Measurements from ENCODE around the gene METTL26.

METTL26 gene

GRCh38 chr16:668519-669171 lies 32.5 kb upstream of the METTL26 start:
- H3K4me3 ChIP-seq = peak overlapping the region; percentile 96
- TF ChIP-seq, protein P1, sequence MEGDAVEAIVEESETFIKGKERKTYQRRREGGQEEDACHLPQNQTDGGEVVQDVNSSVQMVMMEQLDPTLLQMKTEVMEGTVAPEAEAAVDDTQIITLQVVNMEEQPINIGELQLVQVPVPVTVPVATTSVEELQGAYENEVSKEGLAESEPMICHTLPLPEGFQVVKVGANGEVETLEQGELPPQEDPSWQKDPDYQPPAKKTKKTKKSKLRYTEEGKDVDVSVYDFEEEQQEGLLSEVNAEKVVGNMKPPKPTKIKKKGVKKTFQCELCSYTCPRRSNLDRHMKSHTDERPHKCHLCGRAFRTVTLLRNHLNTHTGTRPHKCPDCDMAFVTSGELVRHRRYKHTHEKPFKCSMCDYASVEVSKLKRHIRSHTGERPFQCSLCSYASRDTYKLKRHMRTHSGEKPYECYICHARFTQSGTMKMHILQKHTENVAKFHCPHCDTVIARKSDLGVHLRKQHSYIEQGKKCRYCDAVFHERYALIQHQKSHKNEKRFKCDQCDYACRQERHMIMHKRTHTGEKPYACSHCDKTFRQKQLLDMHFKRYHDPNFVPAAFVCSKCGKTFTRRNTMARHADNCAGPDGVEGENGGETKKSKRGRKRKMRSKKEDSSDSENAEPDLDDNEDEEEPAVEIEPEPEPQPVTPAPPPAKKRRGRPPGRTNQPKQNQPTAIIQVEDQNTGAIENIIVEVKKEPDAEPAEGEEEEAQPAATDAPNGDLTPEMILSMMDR (IDR thresholded peaks at IDR 0.05) = no peak
- no peak for DNase-seq (ENCODE audit: low spot score)
- H3K27ac ChIP-seq = peak overlapping the region; percentile 77 to 96

DNA sequence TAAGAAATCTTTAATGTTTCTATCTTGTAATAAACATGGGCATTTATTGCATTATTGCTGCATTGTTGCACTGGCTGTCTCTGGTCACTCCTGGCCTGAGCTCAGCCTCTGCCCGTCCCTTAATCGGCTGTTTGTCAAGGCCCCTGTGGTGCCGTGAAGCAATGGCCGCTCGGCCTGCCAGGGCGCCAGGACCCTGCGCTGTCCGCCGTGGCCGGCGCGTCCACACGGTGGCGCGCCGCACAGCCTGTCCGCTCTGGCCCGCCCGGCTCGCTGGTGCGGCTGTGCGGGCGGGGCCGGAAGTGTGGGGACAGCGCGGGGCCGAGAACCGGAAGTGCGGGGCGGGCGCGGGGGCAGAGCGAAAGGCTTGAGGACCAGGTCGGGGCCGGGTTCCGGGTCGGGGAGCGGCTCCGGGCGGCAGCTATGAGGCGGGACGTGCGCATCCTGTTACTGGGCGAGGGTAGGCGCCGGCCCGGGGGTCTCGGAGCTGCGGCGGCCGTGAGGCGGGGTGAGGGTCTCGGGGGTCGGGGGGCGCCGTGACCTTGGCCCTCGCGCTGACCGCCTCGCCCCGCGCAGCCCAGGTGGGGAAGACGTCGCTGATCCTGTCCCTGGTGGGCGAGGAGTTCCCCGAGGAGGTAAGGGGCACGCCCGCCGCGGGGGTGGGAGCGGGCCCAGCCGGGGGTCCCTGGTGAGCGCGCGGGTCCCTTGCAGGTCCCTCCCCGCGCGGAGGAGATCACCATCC lies 31.8 kb upstream of the METTL26 start, which contains the start of gene RHOT2:
TSS of gene RHOT2 (plus strand) at position 353 of the 739 bp plus-strand sequence. CDS start at position 421, 68 bp downstream.
- peak; percentile 94 for DNase-seq (ENCODE audit: low spot score)
- Histone ChIP-seq H3K27ac (peak within 1 kb of the TSS; percentile 77 to 96), H3K4me3 (peak within 1 kb of the TSS; percentile 96)
- TF ChIP-seq, protein P1 (IDR thresholded peaks at IDR 0.05) = peak; percentile 90

- H3K4me3 ChIP-seq = peak overlapping the region; percentile 96
- DNase-seq (ENCODE audit: low spot score) = no peak
These were observed 31.1 kb upstream of the METTL26 start for GRCh38 chr16:667113-667779.

DNA sequence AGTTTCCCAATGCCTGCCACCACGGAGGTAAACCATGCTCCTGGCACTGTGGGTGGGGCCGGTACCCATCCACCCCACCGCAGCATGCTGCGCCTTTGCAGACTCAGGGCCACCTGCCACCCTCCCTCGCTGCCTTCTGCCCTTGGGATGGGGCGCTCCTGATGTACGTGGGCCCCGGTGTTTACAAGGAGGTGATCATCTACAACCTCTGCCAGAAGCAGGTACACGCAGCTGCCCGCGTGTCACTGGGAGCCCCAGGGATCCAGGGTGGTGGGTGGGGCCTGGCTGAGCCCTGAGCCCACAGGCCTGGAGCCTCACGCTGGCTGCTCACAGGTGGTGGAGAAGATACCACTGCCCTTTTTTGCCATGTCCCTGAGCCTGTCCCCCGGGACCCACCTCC lies 30.5 kb upstream of the METTL26 start:
- TF ChIP-seq, protein P1 (IDR thresholded peaks at IDR 0.05) = no peak
- Histone ChIP-seq H3K27ac (no peak overlapping the region), H3K4me3 (no peak overlapping the region)
- DNase-seq (ENCODE audit: low spot score) = no peak

More at GRCh38 chr16:667113-667779, 31.1 kb upstream of the METTL26 start:
- peak overlapping the region; percentile 77 to 96 for H3K27ac ChIP-seq
- TF ChIP-seq, protein P1 (IDR thresholded peaks at IDR 0.05) = no peak

GRCh38 chr16:662597-662996 lies 26.5 kb upstream of the METTL26 start:
- Histone ChIP-seq H3K27ac (no peak overlapping the region), H3K4me3 (no peak overlapping the region)
- TF ChIP-seq, protein P1 (IDR thresholded peaks at IDR 0.05) = no peak
- DNase-seq (ENCODE audit: low spot score) = no peak

DNA sequence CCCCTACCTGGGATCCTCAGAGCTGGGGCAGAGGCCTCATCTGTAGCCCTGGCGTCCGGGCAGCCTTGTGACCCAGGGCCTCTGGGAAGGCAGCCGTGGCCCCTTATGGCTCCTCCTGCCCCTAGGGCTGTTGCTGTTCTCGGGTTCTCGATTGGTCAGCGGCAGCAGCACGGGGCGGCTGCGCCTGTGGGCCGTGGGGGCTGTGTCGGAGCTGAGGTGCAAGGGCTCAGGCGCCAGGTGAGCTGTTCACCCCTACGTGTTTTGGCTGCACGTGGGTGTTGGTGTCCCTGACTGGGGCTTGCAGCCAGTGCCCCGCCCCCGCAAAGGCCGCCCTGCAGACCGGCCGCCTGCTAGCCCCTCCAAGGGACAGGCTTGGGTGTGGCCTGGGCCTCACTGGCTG lies 26.0 kb upstream of the METTL26 start:
- H3K27ac ChIP-seq = no peak overlapping the region
- TF ChIP-seq, protein P1 (IDR thresholded peaks at IDR 0.05) = no peak

More for the DNA sequence above, 26.0 kb upstream of the METTL26 start:
- no peak for DNase-seq (ENCODE audit: low spot score)
- H3K4me3 ChIP-seq = no peak overlapping the region

All from coronary artery (tissue), 2 donors.